Measurements from ENCODE around the gene CAMK2B.
"Not testable (repeated sequence)": the region's sequence is repeated elsewhere in the genome, so short reads cannot be mapped to it uniquely, and the experiment has no call there.

The CAMK2B gene

DNA sequence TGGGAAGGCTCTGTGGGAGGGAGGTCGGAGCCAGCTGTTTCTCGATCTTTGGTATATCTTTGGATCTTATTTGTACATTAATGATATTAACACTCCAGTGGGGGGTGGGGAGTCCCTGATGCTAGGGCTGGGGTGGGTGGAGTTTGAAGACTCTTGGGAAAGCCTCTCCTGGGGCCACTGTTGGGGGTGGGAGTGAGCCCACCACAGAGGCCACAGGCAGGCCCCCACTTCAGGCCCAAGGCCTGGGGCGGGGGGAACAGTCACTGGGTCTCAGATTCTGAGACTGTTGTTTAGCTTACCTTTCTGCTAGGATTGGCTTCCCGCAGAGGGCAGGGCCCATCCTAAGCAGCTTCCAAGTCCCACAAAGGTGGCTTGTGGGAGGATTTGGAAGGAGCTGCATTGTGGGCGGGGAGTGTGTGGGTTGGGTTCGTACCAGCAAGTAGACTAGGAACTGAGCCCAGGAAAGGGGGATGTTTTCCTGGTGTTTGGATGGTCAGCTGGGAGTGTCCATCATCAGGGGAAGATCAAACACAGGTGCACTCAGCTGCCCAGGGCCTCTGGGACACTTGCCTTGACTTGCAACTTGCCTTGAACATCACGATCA lies 112.7 kb downstream of the CAMK2B start:
- no peak for DNase-seq

- DNase-seq: no peak
Observed at GRCh38 chr7:44212018-44212417, 113.4 kb downstream of the CAMK2B start.

- DNase-seq: no peak
Observed at GRCh38 chr7:44211126-44211675, 114.2 kb downstream of the CAMK2B start.

DNA sequence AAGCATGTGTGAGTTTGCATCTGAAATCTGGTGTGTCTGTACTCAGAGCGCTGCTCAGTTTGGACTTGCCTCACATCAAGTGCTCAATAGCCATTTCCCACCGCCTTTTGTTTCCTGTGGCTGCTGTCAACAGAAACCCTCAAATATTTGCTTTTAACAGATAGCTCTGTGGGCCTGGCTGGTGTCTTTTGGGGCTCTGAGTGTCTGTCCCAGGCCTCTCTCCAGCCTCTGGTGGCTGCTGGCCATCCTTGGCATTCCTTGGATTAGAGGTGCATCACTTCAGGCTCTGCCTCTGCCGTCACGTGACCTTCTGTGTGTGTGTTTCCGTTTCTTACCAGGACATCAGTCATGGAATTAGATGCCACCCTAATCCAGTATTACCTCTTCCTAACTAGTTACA lies 115.3 kb downstream of the CAMK2B start:
- DNase-seq: no peak

DNA sequence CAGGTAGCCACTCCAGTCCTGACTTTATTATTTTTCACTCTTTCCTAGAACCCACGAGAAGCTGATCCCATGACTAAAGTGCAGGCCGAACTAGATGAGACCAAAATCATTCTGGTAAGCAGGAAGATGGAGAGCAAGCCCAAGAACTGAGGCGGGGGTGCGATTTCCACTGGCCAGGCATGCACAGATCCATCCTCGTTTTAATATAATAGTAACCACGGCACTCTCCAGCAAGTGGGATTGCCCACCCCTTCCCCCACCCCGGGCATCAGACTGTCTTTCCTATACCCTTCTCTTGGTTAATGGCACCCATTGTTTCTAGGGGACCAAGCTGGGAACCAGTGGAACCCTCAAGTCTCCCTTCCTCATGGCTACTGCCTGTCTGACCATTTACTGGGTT lies 117.3 kb downstream of the CAMK2B start:
- no peak for DNase-seq

DNA sequence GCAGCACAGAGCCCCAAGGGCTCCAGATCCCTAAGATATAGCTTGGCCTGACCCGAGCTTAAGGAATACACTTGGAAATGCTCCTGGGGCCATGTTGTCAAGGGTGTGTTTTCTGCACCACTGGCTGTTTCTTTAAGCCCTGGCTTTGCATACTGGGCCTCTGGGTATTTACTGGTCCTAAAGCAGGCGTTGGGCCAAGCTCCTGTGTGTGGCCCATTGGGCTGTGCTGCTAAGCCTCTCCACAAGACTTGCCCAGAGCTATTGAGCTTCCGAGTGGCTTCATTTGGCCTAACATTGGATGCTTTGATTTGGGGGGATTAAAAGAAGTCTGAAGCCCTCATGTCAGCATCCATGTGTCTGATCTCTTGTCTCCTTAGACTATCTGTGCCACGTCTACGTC lies 119.4 kb downstream of the CAMK2B start:
- no peak for DNase-seq

- DNase-seq: no peak
Observed at GRCh38 chr7:44201813-44202212, 123.6 kb downstream of the CAMK2B start.

- peak; percentile 93 for DNase-seq
Observed at GRCh38 chr7:44200699-44201461, 124.5 kb downstream of the CAMK2B start, which contains the start of gene YKT6. TSS of gene YKT6 (plus strand) at chr7:44200978. CDS start at chr7:44201136, 158 bp downstream.

GRCh38 chr7:44200163-44200562 lies 125.2 kb downstream of the CAMK2B start:
- not testable (repeated sequence) for DNase-seq

- no peak for DNase-seq
Observed at GRCh38 chr7:44197474-44197873, 127.9 kb downstream of the CAMK2B start.

DNA sequence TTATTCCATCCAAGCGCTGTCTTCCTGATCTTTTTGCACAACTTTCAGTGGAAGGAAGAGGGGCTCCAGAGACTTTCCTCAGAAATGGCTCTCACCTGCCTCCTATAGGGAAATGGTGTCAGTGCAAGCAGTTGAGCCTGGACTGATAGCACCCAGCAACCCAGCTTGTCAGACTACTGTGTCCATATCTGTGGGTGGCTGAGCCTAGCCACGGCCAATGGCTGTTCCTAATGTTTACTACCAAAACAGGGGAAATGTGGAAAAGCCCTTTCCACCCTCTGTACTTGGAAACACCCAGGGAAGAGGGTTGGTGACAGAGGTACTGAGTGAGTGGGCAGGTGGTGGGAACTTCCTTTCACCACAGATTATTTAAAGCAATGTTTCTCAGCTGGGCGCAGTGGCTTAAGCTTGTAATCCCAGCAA lies 128.9 kb downstream of the CAMK2B start:
- DNase-seq: peak; percentile 46

DNA sequence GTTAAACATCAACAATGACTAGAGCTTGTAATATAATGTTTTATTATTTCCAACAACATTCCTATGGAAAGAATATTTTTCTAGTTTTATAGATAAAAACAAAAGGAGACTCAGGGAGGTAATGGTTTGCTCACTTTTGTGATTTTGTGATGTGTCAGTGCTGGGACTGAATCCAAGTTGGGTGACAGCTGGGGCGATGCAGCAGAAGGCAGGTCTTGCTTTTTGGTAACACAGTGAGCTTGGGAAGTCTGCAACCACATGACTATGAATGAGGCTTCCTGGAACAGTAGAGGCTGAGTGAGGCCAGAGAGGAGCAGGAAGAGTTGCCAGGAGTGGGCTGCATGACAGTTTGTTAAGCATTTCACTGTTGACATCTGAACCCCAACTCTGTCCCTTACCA lies 129.5 kb downstream of the CAMK2B start:
- DNase-seq: peak; percentile 11

DNA sequence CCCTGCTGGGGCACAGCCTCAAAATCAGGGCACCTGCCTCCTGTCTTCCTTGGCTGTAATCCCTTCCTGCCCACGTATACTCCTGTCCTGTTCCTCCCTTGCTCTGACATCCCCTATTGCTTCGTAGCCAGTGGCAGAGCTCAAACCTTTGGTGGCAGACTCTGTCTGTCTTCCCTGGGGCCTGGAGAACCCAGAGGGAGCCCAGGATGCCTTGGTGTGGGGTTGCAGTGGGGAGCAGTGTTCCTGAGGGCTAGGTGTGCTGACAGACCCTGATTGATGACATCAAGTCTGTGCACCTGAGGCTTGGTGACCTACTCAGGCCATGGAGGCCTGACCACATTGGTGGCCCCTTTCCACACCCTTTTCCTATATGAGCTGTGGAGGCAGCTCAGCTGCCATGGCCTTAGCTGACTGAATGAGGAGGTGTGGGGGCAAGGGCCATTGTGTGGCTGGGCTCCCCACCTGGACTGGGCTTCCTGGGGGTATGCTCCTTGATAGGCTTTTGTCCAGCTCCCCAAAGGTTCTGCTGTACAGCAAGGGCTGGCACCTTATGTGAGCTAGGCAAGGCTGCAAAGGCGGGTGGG lies 130.7 kb downstream of the CAMK2B start:
- no peak for DNase-seq

DNA sequence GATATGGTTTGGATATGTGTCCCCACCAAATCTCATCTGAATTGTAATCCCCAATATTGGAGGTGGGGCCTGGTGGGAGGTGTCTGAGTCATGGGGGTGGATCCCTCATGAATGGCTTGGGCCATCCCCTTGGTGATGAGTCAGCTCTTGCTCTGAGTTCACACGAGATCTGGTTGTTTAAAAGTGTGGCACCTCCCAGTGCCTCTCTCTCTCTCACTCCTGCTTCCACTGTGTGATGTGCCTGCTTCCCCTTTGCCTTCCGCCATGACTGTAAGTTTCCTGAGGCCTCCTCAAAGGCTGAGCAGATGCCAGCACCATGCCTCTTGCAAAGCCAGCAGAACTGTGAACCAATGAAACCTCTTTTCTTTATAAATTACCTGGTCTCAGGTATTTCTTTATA lies 131.3 kb downstream of the CAMK2B start:
- DNase-seq: peak; percentile 55

- DNase-seq: no peak
Observed at GRCh38 chr7:44193011-44193802, 132.2 kb downstream of the CAMK2B start.

DNA sequence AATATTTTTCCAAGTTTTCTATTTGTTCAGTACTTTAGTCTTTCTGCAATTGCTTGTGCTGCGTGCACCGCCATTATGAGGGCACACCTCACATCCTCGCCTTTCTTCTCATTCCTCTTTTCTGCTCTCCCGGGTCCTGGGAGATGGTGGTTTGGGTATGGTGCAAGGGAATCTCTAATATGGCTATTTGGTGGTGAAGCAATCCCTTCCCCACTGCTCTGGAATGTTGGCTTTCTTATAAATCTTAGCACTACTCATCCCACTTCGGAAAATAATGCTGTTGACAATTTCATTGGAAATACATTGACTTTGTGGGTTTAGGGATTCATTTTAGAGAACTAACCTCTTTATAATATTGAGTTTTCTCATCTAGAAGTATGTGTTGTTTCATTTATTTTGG lies 134.2 kb downstream of the CAMK2B start:
- no peak for DNase-seq

GRCh38 chr7:44189993-44190872 lies 135.2 kb downstream of the CAMK2B start:
- DNase-seq: no peak

GRCh38 chr7:44189286-44189992 lies 136.0 kb downstream of the CAMK2B start, which contains the start of gene GCK:
TSS of gene GCK (minus strand) at chr7:44189439. CDS start at chr7:44188953, 486 bp downstream.
- DNase-seq: no peak

DNA sequence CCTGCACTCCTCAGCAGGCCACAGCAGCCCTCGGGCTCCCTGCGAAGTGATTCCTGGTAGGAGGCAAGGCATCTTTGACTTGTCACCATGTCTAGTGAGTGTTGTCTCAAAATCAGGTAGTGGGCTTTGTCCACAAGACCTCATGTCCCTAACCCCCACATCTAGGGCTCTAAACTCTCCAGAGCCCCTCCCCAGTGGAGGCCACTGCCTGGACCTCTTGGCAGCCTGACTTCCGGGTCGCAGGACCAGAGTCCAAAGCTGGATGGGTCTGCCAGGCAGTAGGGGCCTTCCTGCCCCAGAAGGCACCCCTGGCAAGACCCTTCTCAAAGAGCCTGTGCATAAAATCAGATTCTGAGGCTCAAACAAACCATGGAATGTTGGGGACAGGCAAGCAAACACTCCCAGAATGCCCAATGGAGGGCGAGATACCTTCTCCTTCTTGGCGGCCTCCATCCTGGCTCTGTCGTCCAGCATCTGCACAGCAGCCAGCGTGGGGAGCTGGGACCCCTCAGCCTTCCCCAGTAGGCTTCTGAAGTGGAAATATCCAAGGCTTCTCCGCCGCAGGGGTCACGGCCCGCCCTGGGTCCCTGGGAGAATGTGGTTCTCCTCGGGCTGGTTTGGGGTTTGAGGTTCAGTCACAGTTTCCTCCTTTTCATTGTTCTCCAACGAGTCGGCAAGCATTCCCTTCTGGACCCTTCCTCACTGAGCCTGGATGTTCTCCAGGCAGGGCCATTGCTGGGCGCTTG lies 136.7 kb downstream of the CAMK2B start:
- DNase-seq: no peak

DNA sequence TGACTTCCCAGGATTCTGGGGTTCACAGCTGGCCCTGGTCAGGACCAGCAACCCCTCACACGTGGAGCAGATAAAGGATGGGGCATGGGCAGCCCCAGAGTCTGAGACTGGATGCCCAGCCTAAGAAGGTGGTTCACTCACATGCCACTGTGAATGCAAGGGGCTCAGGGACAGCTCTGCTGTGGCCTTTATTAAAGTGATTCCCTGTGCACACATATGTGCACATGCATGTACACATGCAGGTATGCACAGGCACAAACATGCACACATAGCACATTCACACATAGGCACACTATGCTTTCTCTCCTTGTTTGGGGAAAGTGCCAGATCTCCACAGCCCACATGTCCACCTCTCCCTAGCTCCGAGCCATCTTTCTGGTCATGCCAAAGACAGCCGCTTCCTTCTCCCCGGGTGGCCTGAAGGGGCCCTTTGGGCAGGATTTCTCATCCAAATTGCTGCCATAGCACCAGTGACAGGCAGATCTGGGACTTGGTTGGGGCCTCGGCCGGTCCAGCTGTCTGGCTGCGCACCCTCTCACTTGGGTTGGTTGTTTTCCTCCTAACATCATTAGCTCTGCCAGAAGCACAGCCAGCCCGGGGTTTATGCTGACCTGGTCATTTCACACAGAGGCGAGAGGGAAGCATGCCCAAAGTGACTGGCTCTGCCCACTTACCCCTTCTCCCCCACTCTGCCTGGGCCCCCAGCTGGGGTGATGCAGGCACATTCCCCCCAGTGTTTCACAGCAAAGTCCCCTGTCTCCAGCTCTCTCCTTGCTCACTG lies 137.6 kb downstream of the CAMK2B start:
- no peak for DNase-seq

Measured in HCEC 1CT (cell line).